Measurements from ENCODE around the gene TDG. TPM values are rescaled to one million over a fixed set of nuclear protein-coding genes. Genes with fewer than 3 reads are reported as not detected.

The TDG gene
- total and polyA plus RNA-seq, 4 donors = 5.0 to 18.7 (median 11.8) TPM

GRCh38 chr12:103960616-103961227, 5.0 kb upstream of the TDG start:
- H3K4me1 ChIP-seq (ENCODE audit: control insufficient read depth in 4 of 4, insufficient read depth in 4 of 4, low read length in 3 of 4) = peaks cover 5 to 28% (median 22%) of the 10 kb centered on the region in 4 donors
- DNase-seq (ENCODE audit: low spot score) = no peak
- H3K9ac ChIP-seq (ENCODE audit: low read depth in 1 of 2, low read length in 2 of 2) = no peak overlapping the region
- no peak overlapping the region for H3K27ac ChIP-seq (ENCODE audit: low read depth in 1 of 2, low read length in 2 of 2)
- H3K9me3 ChIP-seq (ENCODE audit: control insufficient read depth in 4 of 4, low read length in 3 of 4) = no peaks in the 10 kb centered on the region
- no peaks in the 10 kb centered on the region for H3K36me3 ChIP-seq (ENCODE audit: control insufficient read depth in 4 of 4, insufficient read depth in 3 of 4, low read depth in 1 of 4, low read length in 3 of 4)
- WGBS = 74% methylated on average over 7 of the region's 7 CpGs
- no peaks in the 10 kb centered on the region for H3K27me3 ChIP-seq (ENCODE audit: control insufficient read depth in 4 of 4, insufficient read depth in 4 of 4, low read length in 3 of 4)
- no peak overlapping the region for H3K4me3 ChIP-seq (ENCODE audit: low read depth in 1 of 3, low read length in 3 of 3)
- no peak for TF ChIP-seq FOXA1 (IDR thresholded peaks at IDR 0.05)
- TF ChIP-seq, protein P1, sequence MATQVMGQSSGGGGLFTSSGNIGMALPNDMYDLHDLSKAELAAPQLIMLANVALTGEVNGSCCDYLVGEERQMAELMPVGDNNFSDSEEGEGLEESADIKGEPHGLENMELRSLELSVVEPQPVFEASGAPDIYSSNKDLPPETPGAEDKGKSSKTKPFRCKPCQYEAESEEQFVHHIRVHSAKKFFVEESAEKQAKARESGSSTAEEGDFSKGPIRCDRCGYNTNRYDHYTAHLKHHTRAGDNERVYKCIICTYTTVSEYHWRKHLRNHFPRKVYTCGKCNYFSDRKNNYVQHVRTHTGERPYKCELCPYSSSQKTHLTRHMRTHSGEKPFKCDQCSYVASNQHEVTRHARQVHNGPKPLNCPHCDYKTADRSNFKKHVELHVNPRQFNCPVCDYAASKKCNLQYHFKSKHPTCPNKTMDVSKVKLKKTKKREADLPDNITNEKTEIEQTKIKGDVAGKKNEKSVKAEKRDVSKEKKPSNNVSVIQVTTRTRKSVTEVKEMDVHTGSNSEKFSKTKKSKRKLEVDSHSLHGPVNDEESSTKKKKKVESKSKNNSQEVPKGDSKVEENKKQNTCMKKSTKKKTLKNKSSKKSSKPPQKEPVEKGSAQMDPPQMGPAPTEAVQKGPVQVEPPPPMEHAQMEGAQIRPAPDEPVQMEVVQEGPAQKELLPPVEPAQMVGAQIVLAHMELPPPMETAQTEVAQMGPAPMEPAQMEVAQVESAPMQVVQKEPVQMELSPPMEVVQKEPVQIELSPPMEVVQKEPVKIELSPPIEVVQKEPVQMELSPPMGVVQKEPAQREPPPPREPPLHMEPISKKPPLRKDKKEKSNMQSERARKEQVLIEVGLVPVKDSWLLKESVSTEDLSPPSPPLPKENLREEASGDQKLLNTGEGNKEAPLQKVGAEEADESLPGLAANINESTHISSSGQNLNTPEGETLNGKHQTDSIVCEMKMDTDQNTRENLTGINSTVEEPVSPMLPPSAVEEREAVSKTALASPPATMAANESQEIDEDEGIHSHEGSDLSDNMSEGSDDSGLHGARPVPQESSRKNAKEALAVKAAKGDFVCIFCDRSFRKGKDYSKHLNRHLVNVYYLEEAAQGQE (IDR thresholded peaks at IDR 0.05) = no peak
- no peak for TF ChIP-seq YY1 (IDR thresholded peaks at IDR 0.05)
- TF ChIP-seq RAD21 (IDR thresholded peaks at IDR 0.05) = no peak
- TF ChIP-seq EGR1 (IDR thresholded peaks at IDR 0.05; ENCODE audit: low read depth in 2 of 2) = no peak
- TF ChIP-seq CTCF (IDR thresholded peaks at IDR 0.05; ENCODE audit: low read depth, low read length, missing input control) = no peak

DNA sequence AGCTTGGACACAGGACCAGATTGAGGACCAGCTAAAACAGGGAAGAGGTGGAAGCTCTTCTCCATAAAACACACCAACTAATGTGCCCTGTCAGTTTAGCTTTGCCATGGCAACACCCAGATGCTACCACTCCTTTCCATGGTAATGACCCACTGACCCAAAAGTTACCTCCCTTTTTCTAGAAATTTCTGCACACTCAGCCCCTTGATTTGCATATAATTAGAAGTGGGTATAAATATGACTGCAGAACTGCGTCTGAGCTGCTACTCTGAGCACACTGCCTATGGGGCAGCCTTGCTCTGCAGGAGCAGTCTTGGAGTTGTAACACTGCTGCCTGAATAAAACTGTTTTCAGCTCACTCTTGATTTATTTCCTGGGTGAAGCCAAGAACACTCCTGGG, 3.2 kb upstream of the TDG start:
- 38% methylated on average over 1 of the region's 1 CpG for WGBS
- Histone ChIP-seq H3K27me3 (ENCODE audit: control insufficient read depth in 4 of 4, insufficient read depth in 4 of 4, low read length in 3 of 4) (no peaks in the 10 kb centered on the region), H3K9ac (ENCODE audit: low read depth in 1 of 2, low read length in 2 of 2) (no peak overlapping the region), H3K36me3 (ENCODE audit: control insufficient read depth in 4 of 4, insufficient read depth in 3 of 4, low read depth in 1 of 4, low read length in 3 of 4) (no peaks in the 10 kb centered on the region), H3K9me3 (ENCODE audit: control insufficient read depth in 4 of 4, low read length in 3 of 4) (no peaks in the 10 kb centered on the region), H3K27ac (ENCODE audit: low read depth in 1 of 2, low read length in 2 of 2) (no peak overlapping the region), H3K4me3 (ENCODE audit: low read depth in 1 of 3, low read length in 3 of 3) (no peak overlapping the region), H3K4me1 (ENCODE audit: control insufficient read depth in 4 of 4, insufficient read depth in 4 of 4, low read length in 3 of 4) (peaks cover 1 to 21% (median 18%) of the 10 kb centered on the region in 4 donors)
- TF ChIP-seq, protein P1 (IDR thresholded peaks at IDR 0.05) = no peak
- TF ChIP-seq HNF4A (conservative IDR thresholded peaks at IDR 0.05) (no peak), RXRA (IDR thresholded peaks at IDR 0.05) (no peak), HNF4G (IDR thresholded peaks at IDR 0.05) (no peak), TAF1 (conservative IDR thresholded peaks at IDR 0.05) (no peak), FOXA1 (IDR thresholded peaks at IDR 0.05) (no peak), RAD21 (IDR thresholded peaks at IDR 0.05) (no peak), SP1 (IDR thresholded peaks at IDR 0.05) (no peak), JUND (IDR thresholded peaks at IDR 0.05) (no peak)
- no peak for DNase-seq (ENCODE audit: low spot score)

Measured in liver (tissue), 9 donors.